ENCODE measurements around the gene SPATA21. TPM values are rescaled to one million over a fixed set of nuclear protein-coding genes. Genes with fewer than 3 reads are reported as not detected.

Gene SPATA21
- total RNA-seq, 1 experiment from 2014 or later: not detected

GRCh38 chr1:16425125-16426025 lies 11.8 kb downstream of the SPATA21 start:
- no TSS peak for BruUV-seq (replicated peaks)
- Histone ChIP-seq H3F3A (ENCODE audit: low read length, unreplicated experiment) (no peaks in the 10 kb centered on the region), H3K27me3 (ENCODE audit: low read length) (no peaks in the 10 kb centered on the region), H3K36me3 (ENCODE audit: low read depth, low read length) (no peaks in the 10 kb centered on the region), H2AFZ (ENCODE audit: low read length) (no peak overlapping the region), H4K20me1 (ENCODE audit: low read length) (no peaks in the 10 kb centered on the region), H3K4me3 (ENCODE audit: low read length) (no peak overlapping the region), H3K9me3 (ENCODE audit: low read length) (no peaks in the 10 kb centered on the region), H3K79me2 (ENCODE audit: low read length) (no peaks in the 10 kb centered on the region), H3K27ac (ENCODE audit: low read length) (no peak overlapping the region), H3K9ac (ENCODE audit: low read length) (no peak overlapping the region), H3K9me2 (replicated peaks; ENCODE audit: low read length) (no peaks in the 10 kb centered on the region), H3K4me2 (ENCODE audit: low read length) (no peak overlapping the region), H3K4me1 (ENCODE audit: insufficient read depth, low read length) (no peaks in the 10 kb centered on the region)
- DNase-seq (no peak), ATAC-seq (no peak)
- POLR2A ChIA-PET (ENCODE audit: unreplicated experiment): no interaction called here
- TF ChIP-seq, protein P1, sequence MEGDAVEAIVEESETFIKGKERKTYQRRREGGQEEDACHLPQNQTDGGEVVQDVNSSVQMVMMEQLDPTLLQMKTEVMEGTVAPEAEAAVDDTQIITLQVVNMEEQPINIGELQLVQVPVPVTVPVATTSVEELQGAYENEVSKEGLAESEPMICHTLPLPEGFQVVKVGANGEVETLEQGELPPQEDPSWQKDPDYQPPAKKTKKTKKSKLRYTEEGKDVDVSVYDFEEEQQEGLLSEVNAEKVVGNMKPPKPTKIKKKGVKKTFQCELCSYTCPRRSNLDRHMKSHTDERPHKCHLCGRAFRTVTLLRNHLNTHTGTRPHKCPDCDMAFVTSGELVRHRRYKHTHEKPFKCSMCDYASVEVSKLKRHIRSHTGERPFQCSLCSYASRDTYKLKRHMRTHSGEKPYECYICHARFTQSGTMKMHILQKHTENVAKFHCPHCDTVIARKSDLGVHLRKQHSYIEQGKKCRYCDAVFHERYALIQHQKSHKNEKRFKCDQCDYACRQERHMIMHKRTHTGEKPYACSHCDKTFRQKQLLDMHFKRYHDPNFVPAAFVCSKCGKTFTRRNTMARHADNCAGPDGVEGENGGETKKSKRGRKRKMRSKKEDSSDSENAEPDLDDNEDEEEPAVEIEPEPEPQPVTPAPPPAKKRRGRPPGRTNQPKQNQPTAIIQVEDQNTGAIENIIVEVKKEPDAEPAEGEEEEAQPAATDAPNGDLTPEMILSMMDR (conservative IDR thresholded peaks at IDR 0.05; ENCODE audit: low read depth, low read length): no peak
- TF ChIP-seq EZH2 (IDR thresholded peaks at IDR 0.05; ENCODE audit: low read length, unreplicated experiment) (no peak), EZH2phosphoT487 (IDR thresholded peaks at IDR 0.05; ENCODE audit: borderline replicate concordance, low read length) (no peak)
- CTCF ChIA-PET: no interaction called here
- intact Hi-C loops (cut with micrococcal nuclease): no loop called here

GRCh38 chr1:16422041-16422440 lies 15.2 kb downstream of the SPATA21 start:
- Histone ChIP-seq H3K4me1 (ENCODE audit: insufficient read depth, low read length) (no peaks in the 10 kb centered on the region), H4K20me1 (ENCODE audit: low read length) (no peaks in the 10 kb centered on the region), H3K36me3 (ENCODE audit: low read depth, low read length) (no peaks in the 10 kb centered on the region), H3K4me3 (ENCODE audit: low read length) (no peak overlapping the region), H3K9me3 (ENCODE audit: low read length) (no peaks in the 10 kb centered on the region), H3K4me2 (ENCODE audit: low read length) (no peak overlapping the region), H2AFZ (ENCODE audit: low read length) (no peak overlapping the region), H3K27me3 (ENCODE audit: low read length) (no peaks in the 10 kb centered on the region), H3K9ac (ENCODE audit: low read length) (no peak overlapping the region), H3K27ac (ENCODE audit: low read length) (no peak overlapping the region), H3K79me2 (ENCODE audit: low read length) (no peaks in the 10 kb centered on the region), H3K9me2 (replicated peaks; ENCODE audit: low read length) (no peaks in the 10 kb centered on the region), H3F3A (ENCODE audit: low read length, unreplicated experiment) (no peaks in the 10 kb centered on the region)
- DNase-seq: no peak
- CTCF ChIA-PET: no interaction called here
- BruUV-seq (replicated peaks): no TSS peak
- POLR2A ChIA-PET (ENCODE audit: unreplicated experiment): no interaction called here
- ATAC-seq: no peak
- no peak for TF ChIP-seq EZH2phosphoT487 (IDR thresholded peaks at IDR 0.05; ENCODE audit: borderline replicate concordance, low read length)
- no peak for TF ChIP-seq EZH2 (IDR thresholded peaks at IDR 0.05; ENCODE audit: low read length, unreplicated experiment)
- TF ChIP-seq, protein P1 (conservative IDR thresholded peaks at IDR 0.05; ENCODE audit: low read depth, low read length): no peak
- intact Hi-C loops (cut with micrococcal nuclease): no loop called here

- intact Hi-C loops (cut with micrococcal nuclease): no loop called here
Observed at GRCh38 chr1:16421201-16421600, 16.0 kb downstream of the SPATA21 start.

More at GRCh38 chr1:16421201-16421600, 16.0 kb downstream of the SPATA21 start:
- Histone ChIP-seq H3K9me2 (replicated peaks; ENCODE audit: low read length) (no peaks in the 10 kb centered on the region), H3K4me2 (ENCODE audit: low read length) (no peak overlapping the region), H3K27ac (ENCODE audit: low read length) (no peak overlapping the region), H3K36me3 (ENCODE audit: low read depth, low read length) (no peaks in the 10 kb centered on the region), H3F3A (ENCODE audit: low read length, unreplicated experiment) (no peaks in the 10 kb centered on the region), H2AFZ (ENCODE audit: low read length) (no peak overlapping the region), H3K79me2 (ENCODE audit: low read length) (no peaks in the 10 kb centered on the region), H3K27me3 (ENCODE audit: low read length) (no peaks in the 10 kb centered on the region), H3K9me3 (ENCODE audit: low read length) (no peaks in the 10 kb centered on the region), H3K9ac (ENCODE audit: low read length) (no peak overlapping the region), H4K20me1 (ENCODE audit: low read length) (no peaks in the 10 kb centered on the region), H3K4me3 (ENCODE audit: low read length) (no peak overlapping the region), H3K4me1 (ENCODE audit: insufficient read depth, low read length) (no peaks in the 10 kb centered on the region)
- ChIA-PET CTCF (no interaction called here), POLR2A (ENCODE audit: unreplicated experiment) (no interaction called here)
- DNase-seq (no peak), ATAC-seq (no peak)
- no TSS peak for BruUV-seq (replicated peaks)
- TF ChIP-seq, protein P1 (conservative IDR thresholded peaks at IDR 0.05; ENCODE audit: low read depth, low read length): no peak
- no peak for TF ChIP-seq EZH2 (IDR thresholded peaks at IDR 0.05; ENCODE audit: low read length, unreplicated experiment)
- no peak for TF ChIP-seq EZH2phosphoT487 (IDR thresholded peaks at IDR 0.05; ENCODE audit: borderline replicate concordance, low read length)

Data from PC-3 (cell line).